ENCODE results near the gene RICTOR.

DNA sequence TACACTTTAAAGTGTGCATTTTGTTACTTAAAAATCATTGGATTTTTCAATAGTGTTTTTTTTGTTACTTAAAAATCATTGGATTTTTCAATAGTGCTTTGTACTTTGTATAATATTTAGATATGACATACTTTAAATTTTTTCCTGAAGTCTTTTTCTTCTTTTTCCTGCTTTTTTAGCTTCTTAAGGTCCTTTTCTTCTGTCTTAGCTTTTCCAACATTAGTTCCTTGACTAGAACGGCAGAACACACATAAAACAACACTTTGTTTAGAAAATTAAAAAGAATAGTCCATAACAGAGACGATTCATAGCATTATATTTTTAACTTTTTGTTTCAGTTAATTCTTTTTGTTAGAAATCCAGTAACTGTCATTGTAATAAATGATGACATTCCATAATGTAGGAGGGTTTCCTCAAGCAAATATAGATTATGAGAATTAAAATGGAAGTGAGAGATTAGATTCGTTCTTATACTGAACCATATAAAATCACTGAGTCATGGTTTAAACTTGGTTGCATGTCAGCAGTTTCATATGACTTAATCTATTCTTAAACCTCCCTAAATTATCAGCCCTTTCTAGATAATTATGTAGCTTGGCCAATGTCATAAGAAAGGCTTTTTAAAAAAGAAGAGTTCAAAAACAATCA lies 45.3 kb upstream of the RICTOR start:
- TF ChIP-seq, protein P1, sequence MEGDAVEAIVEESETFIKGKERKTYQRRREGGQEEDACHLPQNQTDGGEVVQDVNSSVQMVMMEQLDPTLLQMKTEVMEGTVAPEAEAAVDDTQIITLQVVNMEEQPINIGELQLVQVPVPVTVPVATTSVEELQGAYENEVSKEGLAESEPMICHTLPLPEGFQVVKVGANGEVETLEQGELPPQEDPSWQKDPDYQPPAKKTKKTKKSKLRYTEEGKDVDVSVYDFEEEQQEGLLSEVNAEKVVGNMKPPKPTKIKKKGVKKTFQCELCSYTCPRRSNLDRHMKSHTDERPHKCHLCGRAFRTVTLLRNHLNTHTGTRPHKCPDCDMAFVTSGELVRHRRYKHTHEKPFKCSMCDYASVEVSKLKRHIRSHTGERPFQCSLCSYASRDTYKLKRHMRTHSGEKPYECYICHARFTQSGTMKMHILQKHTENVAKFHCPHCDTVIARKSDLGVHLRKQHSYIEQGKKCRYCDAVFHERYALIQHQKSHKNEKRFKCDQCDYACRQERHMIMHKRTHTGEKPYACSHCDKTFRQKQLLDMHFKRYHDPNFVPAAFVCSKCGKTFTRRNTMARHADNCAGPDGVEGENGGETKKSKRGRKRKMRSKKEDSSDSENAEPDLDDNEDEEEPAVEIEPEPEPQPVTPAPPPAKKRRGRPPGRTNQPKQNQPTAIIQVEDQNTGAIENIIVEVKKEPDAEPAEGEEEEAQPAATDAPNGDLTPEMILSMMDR (IDR thresholded peaks at IDR 0.05) = no peak
- TF ChIP-seq POLR2A (IDR thresholded peaks at IDR 0.05) = no peak
